ENCODE measurements around the gene ATF7IP. TPM values are rescaled to one million over a fixed set of nuclear protein-coding genes. Genes with fewer than 3 reads are reported as not detected.
"Not testable (repeated sequence)": the region's sequence is repeated elsewhere in the genome, so short reads cannot be mapped to it uniquely, and the experiment has no call there.

ATF7IP gene
- polyA plus RNA-seq, 1 of the 3 experiments (the other 2 are of a cell fraction) = 2.8 TPM

GRCh38 chr12:14396071-14396470 is 30.6 kb downstream of the ATF7IP start (continued):
- TF ChIP-seq ZBTB33 (IDR thresholded peaks at IDR 0.05; ENCODE audit: borderline replicate concordance, low read depth) (no peak), RFX5 (IDR thresholded peaks at IDR 0.05; ENCODE audit: low read length) (no peak), POLR2AphosphoS5 (IDR thresholded peaks at IDR 0.05; ENCODE audit: low read depth, low read length) (no peak)
- TF ChIP-seq, protein P1, sequence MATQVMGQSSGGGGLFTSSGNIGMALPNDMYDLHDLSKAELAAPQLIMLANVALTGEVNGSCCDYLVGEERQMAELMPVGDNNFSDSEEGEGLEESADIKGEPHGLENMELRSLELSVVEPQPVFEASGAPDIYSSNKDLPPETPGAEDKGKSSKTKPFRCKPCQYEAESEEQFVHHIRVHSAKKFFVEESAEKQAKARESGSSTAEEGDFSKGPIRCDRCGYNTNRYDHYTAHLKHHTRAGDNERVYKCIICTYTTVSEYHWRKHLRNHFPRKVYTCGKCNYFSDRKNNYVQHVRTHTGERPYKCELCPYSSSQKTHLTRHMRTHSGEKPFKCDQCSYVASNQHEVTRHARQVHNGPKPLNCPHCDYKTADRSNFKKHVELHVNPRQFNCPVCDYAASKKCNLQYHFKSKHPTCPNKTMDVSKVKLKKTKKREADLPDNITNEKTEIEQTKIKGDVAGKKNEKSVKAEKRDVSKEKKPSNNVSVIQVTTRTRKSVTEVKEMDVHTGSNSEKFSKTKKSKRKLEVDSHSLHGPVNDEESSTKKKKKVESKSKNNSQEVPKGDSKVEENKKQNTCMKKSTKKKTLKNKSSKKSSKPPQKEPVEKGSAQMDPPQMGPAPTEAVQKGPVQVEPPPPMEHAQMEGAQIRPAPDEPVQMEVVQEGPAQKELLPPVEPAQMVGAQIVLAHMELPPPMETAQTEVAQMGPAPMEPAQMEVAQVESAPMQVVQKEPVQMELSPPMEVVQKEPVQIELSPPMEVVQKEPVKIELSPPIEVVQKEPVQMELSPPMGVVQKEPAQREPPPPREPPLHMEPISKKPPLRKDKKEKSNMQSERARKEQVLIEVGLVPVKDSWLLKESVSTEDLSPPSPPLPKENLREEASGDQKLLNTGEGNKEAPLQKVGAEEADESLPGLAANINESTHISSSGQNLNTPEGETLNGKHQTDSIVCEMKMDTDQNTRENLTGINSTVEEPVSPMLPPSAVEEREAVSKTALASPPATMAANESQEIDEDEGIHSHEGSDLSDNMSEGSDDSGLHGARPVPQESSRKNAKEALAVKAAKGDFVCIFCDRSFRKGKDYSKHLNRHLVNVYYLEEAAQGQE (IDR thresholded peaks at IDR 0.05; ENCODE audit: low read depth, low read length) = no peak

GRCh38 chr12:14399871-14400270 is 34.4 kb downstream of the ATF7IP start:
- Histone ChIP-seq H3K4me1 (ENCODE audit: control insufficient read depth in 1 of 2, insufficient read depth in 2 of 2, low read depth in 1 of 2, low read length in 1 of 2) (peaks cover 10 to 20% of the 10 kb centered on the region in 2 experiments; a peak in 2 of 4 replicates), H2AFZ (ENCODE audit: low read depth) (no peak overlapping the region), H3K79me2 (ENCODE audit: insufficient read depth) (peaks cover 89% of the 10 kb centered on the region), H3K27me3 (ENCODE audit: insufficient read depth) (no peaks in the 10 kb centered on the region), H3K9ac (no peak overlapping the region), H3K4me3 (ENCODE audit: low read depth in 2 of 2, low read length in 1 of 2) (no peak overlapping the region), H3K4me2 (no peak overlapping the region), H3K9me2 (no peaks in the 10 kb centered on the region), H3K27ac (ENCODE audit: low read depth in 2 of 2, low read length in 1 of 2) (no peak overlapping the region), H4K20me1 (ENCODE audit: insufficient read depth) (no peaks in the 10 kb centered on the region), H3F3A (replicated peaks; ENCODE audit: insufficient read depth) (peaks cover 14% of the 10 kb centered on the region), H3K36me3 (replicated peaks in 1 of 2; ENCODE audit: control insufficient read depth in 1 of 2, insufficient read depth in 2 of 2, low read length in 1 of 2) (peaks cover 0 to 20% of the 10 kb centered on the region in 2 experiments), H3K9me3 (peaks cover 24% of the 10 kb centered on the region)
- WGBS (ENCODE audit: low lambda C conversion rate) = 93% methylated on average over 3 of the region's 3 CpGs
- no peak for DNase-seq
- POLR2A ChIA-PET = no interaction called here
- CTCF ChIA-PET = interaction anchor here (0.8 kb wide), 1 partner anchor 34 kb away, joined by 3 read pairs; no protein-coding TSS in a partner anchor
- TF ChIP-seq SMC3 (IDR thresholded peaks at IDR 0.05; ENCODE audit: low read depth, low read length) = no peak
- no peak for TF ChIP-seq TAF1 (IDR thresholded peaks at IDR 0.05; ENCODE audit: borderline replicate concordance, low read depth, low read length)
- no peak for TF ChIP-seq NFIC (IDR thresholded peaks at IDR 0.05; ENCODE audit: borderline replicate concordance)
- TF ChIP-seq GABPA (IDR thresholded peaks at IDR 0.05; ENCODE audit: low read depth) = no peak

DNA sequence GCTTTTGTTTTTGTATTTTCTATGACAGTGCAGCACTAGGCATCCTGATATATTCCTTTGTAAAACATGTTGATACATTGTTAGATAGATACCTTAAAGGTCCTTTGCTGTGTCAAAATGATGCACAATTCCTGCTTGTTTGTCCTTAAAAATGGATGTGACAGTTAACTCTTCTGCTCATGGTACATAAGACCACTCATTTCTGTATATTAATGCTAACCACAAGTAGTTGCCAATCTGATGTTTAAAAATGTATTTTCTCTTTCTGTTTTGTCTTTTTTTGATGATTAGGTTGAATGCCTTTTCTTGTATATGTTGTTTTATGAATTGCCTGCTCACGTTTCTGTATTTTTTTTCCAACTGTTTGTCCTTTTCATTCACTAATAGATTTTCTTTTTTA is 35.1 kb downstream of the ATF7IP start:
- Histone ChIP-seq H3K9me3 (peaks cover 24% of the 10 kb centered on the region), H3K36me3 (replicated peaks in 1 of 2; ENCODE audit: control insufficient read depth in 1 of 2, insufficient read depth in 2 of 2, low read length in 1 of 2) (peaks cover 0 to 20% of the 10 kb centered on the region in 2 experiments), H3K4me3 (ENCODE audit: low read depth in 2 of 2, low read length in 1 of 2) (no peak overlapping the region), H3K79me2 (ENCODE audit: insufficient read depth) (peaks cover 89% of the 10 kb centered on the region), H3K4me2 (no peak overlapping the region), H3K4me1 (ENCODE audit: control insufficient read depth in 1 of 2, insufficient read depth in 2 of 2, low read depth in 1 of 2, low read length in 1 of 2) (peaks cover 10 to 15% of the 10 kb centered on the region in 2 experiments; a peak in 2 of 4 replicates), H3K27me3 (ENCODE audit: insufficient read depth) (no peaks in the 10 kb centered on the region), H3K27ac (ENCODE audit: low read depth in 2 of 2, low read length in 1 of 2) (no peak overlapping the region), H3K9me2 (no peaks in the 10 kb centered on the region), H4K20me1 (ENCODE audit: insufficient read depth) (no peaks in the 10 kb centered on the region), H2AFZ (ENCODE audit: low read depth) (no peak overlapping the region), H3F3A (replicated peaks; ENCODE audit: insufficient read depth) (peaks cover 12% of the 10 kb centered on the region), H3K9ac (no peak overlapping the region)
- ChIA-PET CTCF (no interaction called here), POLR2A (no interaction called here)
- DNase-seq = no peak
- TF ChIP-seq, protein P2, sequence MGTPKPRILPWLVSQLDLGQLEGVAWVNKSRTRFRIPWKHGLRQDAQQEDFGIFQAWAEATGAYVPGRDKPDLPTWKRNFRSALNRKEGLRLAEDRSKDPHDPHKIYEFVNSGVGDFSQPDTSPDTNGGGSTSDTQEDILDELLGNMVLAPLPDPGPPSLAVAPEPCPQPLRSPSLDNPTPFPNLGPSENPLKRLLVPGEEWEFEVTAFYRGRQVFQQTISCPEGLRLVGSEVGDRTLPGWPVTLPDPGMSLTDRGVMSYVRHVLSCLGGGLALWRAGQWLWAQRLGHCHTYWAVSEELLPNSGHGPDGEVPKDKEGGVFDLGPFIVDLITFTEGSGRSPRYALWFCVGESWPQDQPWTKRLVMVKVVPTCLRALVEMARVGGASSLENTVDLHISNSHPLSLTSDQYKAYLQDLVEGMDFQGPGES (IDR thresholded peaks at IDR 0.05; ENCODE audit: low read depth, low read length) = no peak
- no peak for TF ChIP-seq SMC3 (IDR thresholded peaks at IDR 0.05; ENCODE audit: low read depth, low read length)
- TF ChIP-seq EZH2phosphoT487 (IDR thresholded peaks at IDR 0.05; ENCODE audit: borderline replicate concordance, low read depth) = no peak
- 100% methylated on average over 1 of the region's 1 CpG for WGBS (ENCODE audit: low lambda C conversion rate)

GRCh38 chr12:14401267-14401666 is 35.8 kb downstream of the ATF7IP start:
- H3K4me3 ChIP-seq (ENCODE audit: low read depth in 2 of 2, low read length in 1 of 2); H3K4me2 ChIP-seq; H4K20me1 ChIP-seq (ENCODE audit: insufficient read depth); H3K9ac ChIP-seq; POLR2A ChIA-PET; H2AFZ ChIP-seq (ENCODE audit: low read depth); H3K9me2 ChIP-seq; H3K27me3 ChIP-seq (ENCODE audit: insufficient read depth); DNase-seq; H3K27ac ChIP-seq (ENCODE audit: low read depth in 2 of 2, low read length in 1 of 2): not testable (repeated sequence)
- Histone ChIP-seq H3F3A (replicated peaks; ENCODE audit: insufficient read depth) (peaks cover 12% of the 10 kb centered on the region), H3K9me3 (peaks cover 24% of the 10 kb centered on the region), H3K4me1 (ENCODE audit: control insufficient read depth in 1 of 2, insufficient read depth in 2 of 2, low read depth in 1 of 2, low read length in 1 of 2) (peaks cover 10 to 15% of the 10 kb centered on the region in 2 experiments; a peak in 2 of 4 replicates), H3K36me3 (replicated peaks in 1 of 2; ENCODE audit: control insufficient read depth in 1 of 2, insufficient read depth in 2 of 2, low read length in 1 of 2) (peaks cover 0 to 18% of the 10 kb centered on the region in 2 experiments), H3K79me2 (ENCODE audit: insufficient read depth) (peaks cover 91% of the 10 kb centered on the region)
- 91% methylated on average over 6 of the region's 6 CpGs for WGBS (ENCODE audit: low lambda C conversion rate)
- CTCF ChIA-PET = interaction anchor here (1.5 kb wide), 1 partner anchor 20 kb away, joined by 3 read pairs; no protein-coding TSS in a partner anchor
